ENCODE measurements around the gene CSDE1.

DNA sequence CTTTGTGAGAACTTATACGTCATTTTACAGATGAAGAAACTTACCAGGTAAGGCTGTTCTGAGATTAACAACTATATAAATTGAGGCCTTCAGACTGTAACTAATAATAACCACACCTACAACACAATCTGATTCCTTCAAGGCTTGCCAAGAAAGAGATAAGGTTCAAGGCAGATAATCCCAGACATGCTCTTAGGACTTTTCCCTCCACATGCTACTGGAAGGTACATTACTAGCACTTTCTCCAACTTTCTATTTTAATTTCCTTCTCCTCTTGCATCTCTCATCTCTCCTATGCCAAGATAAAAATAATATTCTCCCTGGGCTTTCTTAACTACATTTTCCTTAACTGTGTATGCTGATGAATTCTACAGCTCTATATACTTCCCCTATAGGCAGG is 22.3 kb downstream of the CSDE1 start:
- TF ChIP-seq, protein P1, sequence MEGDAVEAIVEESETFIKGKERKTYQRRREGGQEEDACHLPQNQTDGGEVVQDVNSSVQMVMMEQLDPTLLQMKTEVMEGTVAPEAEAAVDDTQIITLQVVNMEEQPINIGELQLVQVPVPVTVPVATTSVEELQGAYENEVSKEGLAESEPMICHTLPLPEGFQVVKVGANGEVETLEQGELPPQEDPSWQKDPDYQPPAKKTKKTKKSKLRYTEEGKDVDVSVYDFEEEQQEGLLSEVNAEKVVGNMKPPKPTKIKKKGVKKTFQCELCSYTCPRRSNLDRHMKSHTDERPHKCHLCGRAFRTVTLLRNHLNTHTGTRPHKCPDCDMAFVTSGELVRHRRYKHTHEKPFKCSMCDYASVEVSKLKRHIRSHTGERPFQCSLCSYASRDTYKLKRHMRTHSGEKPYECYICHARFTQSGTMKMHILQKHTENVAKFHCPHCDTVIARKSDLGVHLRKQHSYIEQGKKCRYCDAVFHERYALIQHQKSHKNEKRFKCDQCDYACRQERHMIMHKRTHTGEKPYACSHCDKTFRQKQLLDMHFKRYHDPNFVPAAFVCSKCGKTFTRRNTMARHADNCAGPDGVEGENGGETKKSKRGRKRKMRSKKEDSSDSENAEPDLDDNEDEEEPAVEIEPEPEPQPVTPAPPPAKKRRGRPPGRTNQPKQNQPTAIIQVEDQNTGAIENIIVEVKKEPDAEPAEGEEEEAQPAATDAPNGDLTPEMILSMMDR (IDR thresholded peaks at IDR 0.05 in 4 of 5, conservative IDR thresholded peaks at IDR 0.05 in 1 of 5) = no peak
- TF ChIP-seq POLR2A (IDR thresholded peaks at IDR 0.05) = no peak

All from gastrocnemius medialis (tissue), 4 donors.